B cell (primary cell): ENCODE results near the gene APBB3. TPM values are rescaled to one million over a fixed set of nuclear protein-coding genes. Genes with fewer than 3 reads are reported as not detected.

Source experiments
- ATAC-seq: fragments of 200-7000 bp; cut with Tn5 transposase; one replicate; pipeline ENCODE4 v1.10.0; 2021; ENCODE audit warnings: low read depth, mild to moderate bottlenecking, moderate number of reproducible peaks, moderate library complexity
- CTCF ChIA-PET: fragments of 350-600 bp; sonication (Branson Sonifier 250); formaldehyde crosslinking; loops from one replicate; lab custom pipeline; 2021; ENCODE audit warnings: antibody characterized with exemption, inconsistent platforms; lab: Charles Lee
- POLR2A ChIA-PET: fragments of 350-600 bp; sonication (Branson Sonifier 250); formaldehyde crosslinking; loops from one replicate; lab custom pipeline; 2021; ENCODE audit warnings: antibody characterized with exemption; lab: Charles Lee
- DNase-seq: peaks from one replicate; pipeline ENCODE4 v3.0.0; 2013
- H2AFZ ChIP-seq: 2 replicates; pipeline ENCODE4 v1.6.1; 2012; ENCODE audit warnings: mild to moderate bottlenecking, low read depth, low read length; ENCODE audit not compliant: insufficient read depth, poor library complexity, severe bottlenecking
- H3K27ac ChIP-seq, 2 donors: 1 replicate in 1 of 2; 2 replicates in 1 of 2; pipeline ENCODE4 v1.5.1; 2012 to 2013; ENCODE audit warnings: low read length in 2 of 2, mild to moderate bottlenecking in 2 of 2, moderate library complexity in 1 of 2
- H3K27me3 ChIP-seq, 4 experiments: fragments of 200-600 bp in 1 of 4; sonication (generic) in 1 of 4; replicated peaks in 1 of 4; 1 replicate in 2 of 4; 2 replicates in 2 of 4; pipeline versions ENCODE4 v1.6.1 to v1.7.0; 2013 to 2016; ENCODE audit warnings: low read length in 3 of 4, mild to moderate bottlenecking in 2 of 4, mixed read lengths in 1 of 4, moderate library complexity in 1 of 4; ENCODE audit not compliant: insufficient read depth in 4 of 4, control insufficient read depth in 3 of 4; ENCODE audit errors: control extremely low read depth in 1 of 4
- H3K36me3 ChIP-seq, 2 experiments: replicated peaks in 1 of 2; 1 replicate in 1 of 2; 2 replicates in 1 of 2; pipeline versions ENCODE4 v1.6.1 to v1.7.1; 2013; ENCODE audit warnings: low read length in 1 of 2; ENCODE audit not compliant: insufficient read depth in 2 of 2, control insufficient read depth in 1 of 2; ENCODE audit errors: control extremely low read depth in 1 of 2, extremely low read depth in 1 of 2
- H3K4me1 ChIP-seq, 2 donors: fragments of 200-600 bp in 1 of 2; sonication (generic) in 1 of 2; 1 replicate in 1 of 2; 2 replicates in 1 of 2; pipeline versions ENCODE4 v1.5.1 to v1.6.1; 2013 to 2017; ENCODE audit warnings: low read length in 2 of 2; ENCODE audit not compliant: control insufficient read depth in 2 of 2, insufficient read depth in 2 of 2
- H3K4me2 ChIP-seq: replicated peaks from 2 replicates; pipeline ENCODE3; 2012; ENCODE audit warnings: mild to moderate bottlenecking, low read depth, low read length; ENCODE audit not compliant: poor library complexity, severe bottlenecking
- H3K4me3 ChIP-seq, 5 experiments: fragments of 200-600 bp in 1 of 5; sonication (generic) in 1 of 5; 1 replicate in 3 of 5; 2 replicates in 2 of 5; pipeline versions ENCODE4 v1.5.1 to v1.7.0; 2011 to 2016; ENCODE audit warnings: low read length in 4 of 5, mild to moderate bottlenecking in 4 of 5, low read depth in 2 of 5, control low read depth in 1 of 5, moderate library complexity in 1 of 5; ENCODE audit not compliant: insufficient read depth in 1 of 5; ENCODE audit errors: control extremely low read depth in 1 of 5, extremely low read depth in 1 of 5
- H3K79me2 ChIP-seq: fragments of 200-600 bp; sonication (generic); one replicate; pipeline ENCODE4 v1.6.0; 2016; ENCODE audit warnings: low read length; ENCODE audit not compliant: control insufficient read depth, insufficient read depth
- H3K9ac ChIP-seq: fragments of 200-600 bp; sonication (generic); 2 replicates; pipeline ENCODE4 v1.6.1; 2017; ENCODE audit warnings: mild to moderate bottlenecking, low read length, moderate library complexity
- H3K9me3 ChIP-seq, 3 donors: one replicate each; pipeline versions ENCODE4 v1.6.1 to v1.7.1; 2013; ENCODE audit warnings: low read length in 2 of 3; ENCODE audit not compliant: control insufficient read depth in 2 of 3, insufficient read depth in 1 of 3; ENCODE audit errors: control extremely low read depth in 1 of 3
- H4K20me1 ChIP-seq: 2 replicates; pipeline ENCODE4 v1.6.0; 2012; ENCODE audit warnings: mild to moderate bottlenecking, low read length; ENCODE audit not compliant: insufficient read depth, control insufficient read depth, poor library complexity, severe bottlenecking
- H3K27ac Mint-ChIP-seq: one replicate; pipeline ENCODE4 v1.8.0; 2021; ENCODE audit warnings: mixed read lengths
- H3K27me3 Mint-ChIP-seq: one replicate; pipeline ENCODE4 v1.8.0; 2021; ENCODE audit warnings: mixed read lengths
- H3K4me1 Mint-ChIP-seq: one replicate; pipeline ENCODE4 v1.8.0; 2021; ENCODE audit warnings: mixed read lengths
- H3K4me3 Mint-ChIP-seq: one replicate; pipeline ENCODE4 v1.8.0; 2021; ENCODE audit warnings: mixed read lengths
- H3K9me3 Mint-ChIP-seq: one replicate; pipeline ENCODE4 v1.8.0; 2022; ENCODE audit warnings: mixed read lengths; ENCODE audit not compliant: insufficient read depth
- CTCF ChIP-seq: fragments of 200-600 bp; IDR thresholded peaks from one replicate; pipeline ENCODE4 v1.8.0; 2022; ENCODE audit warnings: antibody characterized with exemption, mild to moderate bottlenecking
- EZH2 ChIP-seq: IDR thresholded peaks from 2 replicates; pipeline ENCODE4 v1.6.1; 2012; ENCODE audit warnings: borderline replicate concordance, low read depth, mild to moderate bottlenecking, moderate library complexity, low read length; ENCODE audit not compliant: insufficient read depth, poor library complexity, severe bottlenecking
- WGBS: methylation state at CpG from one replicate; pipeline ENCODE4 v1.1.5; 2013; ENCODE audit warnings: missing lambda C conversion rate; ENCODE audit not compliant: insufficient coverage; 5-methylcytosine and 5-hydroxymethylcytosine counted together
- intact Hi-C: fragments of 100-400 bp; cut with micrococcal nuclease; formaldehyde crosslinking; loops from one replicate; pipeline ENCODE4 v1.10.0; 2022
- polyA plus RNA-seq: library from polyadenylated mRNA; depleted of rRNA; stranded (reverse); fragments of >200 nt; gene quantifications from 2 replicates; pipeline ENCODE4 v1.2.3, GENCODE V29; 2012
- total RNA-seq, 2 donors: library from RNA; stranded (reverse); fragments of 120-200 nt in 1 of 2; gene quantifications; 1 replicate in 1 of 2; 2 replicates in 1 of 2; pipeline versions ENCODE4 v1.2.3 to v1.2.4, GENCODE V29; 2013 to 2022

APBB3 gene
- total and polyA plus RNA-seq, 2 donors (not counting 1 experiment from before 2014, with no cell fraction given), result 73.9 to 126 TPM

GRCh38 chr5:140557965-140558364 is 6.4 kb downstream of the APBB3 start:
- peaks cover 0 to 9% of the 10 kb centered on the region in 2 experiments for H3K36me3 ChIP-seq
- 100% methylated on average over 1 of the region's 3 CpGs for WGBS
- ATAC-seq, result no peak
- POLR2A ChIA-PET, result interaction anchor here (0.6 to 2.5 kb wide), 3 partner anchors 10 to 81 kb away, joined by 3 to 35 read pairs (median 5); partner anchors contain the start of genes EIF4EBP3 and TMCO6
- H3K4me1 ChIP-seq, result peaks cover 18 to 28% of the 10 kb centered on the region in 2 donors
- H3K27ac ChIP-seq, result peak overlapping the region; percentile 85 to 90
- no peak for DNase-seq
- H3K79me2 ChIP-seq, result peaks cover 33% of the 10 kb centered on the region
- Mint-ChIP-seq H3K27me3 (no peaks in the 10 kb centered on the region), H3K4me3 (peak overlapping the region; percentile 94), H3K27ac (peak overlapping the region; percentile 93), H3K4me1 (peaks cover 49% of the 10 kb centered on the region), H3K9me3 (no peaks in the 10 kb centered on the region)
- H2AFZ ChIP-seq, result peak overlapping the region; percentile 69
- H4K20me1 ChIP-seq, result peaks cover 4% of the 10 kb centered on the region
- H3K9me3 ChIP-seq, result no peaks in the 10 kb centered on the region
- peak overlapping the region in 2 of 5 experiments; percentile 62 to 78 for H3K4me3 ChIP-seq
- CTCF ChIA-PET, result no interaction called here
- TF ChIP-seq CTCF (no peak), EZH2 (no peak)
- H3K27me3 ChIP-seq, result no peaks in the 10 kb centered on the region
- no peak overlapping the region for H3K9ac ChIP-seq
- peak overlapping the region; percentile 78 for H3K4me2 ChIP-seq
- intact Hi-C loops, result loop anchor here (1.0 to 2.0 kb wide), 4 partner anchors 11 to 157 kb away; partner anchors contain the start of genes ANKHD1, EIF4EBP3, TMCO6 and WDR55

- peak within 1 kb of the TSS; percentile 69 for H2AFZ ChIP-seq
- H3K4me2 ChIP-seq, result peak within 1 kb of the TSS; percentile 78
- peaks cover 4% of the 10 kb centered on the region for H4K20me1 ChIP-seq
- under 1% methylated on average over 45 of the region's 46 CpGs for WGBS
- H3K9me3 ChIP-seq, result no peaks in the 10 kb centered on the region
- no peaks in the 10 kb centered on the region for H3K27me3 Mint-ChIP-seq
- peak within 1 kb of the TSS; percentile 85 to 90 for H3K27ac ChIP-seq
- no peaks in the 10 kb centered on the region for H3K9me3 Mint-ChIP-seq
- intact Hi-C loops, result loop anchor here (1.0 to 2.0 kb wide), 4 partner anchors 10 to 156 kb away; partner anchors contain the start of genes ANKHD1, EIF4EBP3, TMCO6 and WDR55
- peak within 1 kb of the TSS; percentile 90 for H3K9ac ChIP-seq
- H3K4me3 Mint-ChIP-seq, result peak within 1 kb of the TSS; percentile 94
- peak within 1 kb of the TSS; percentile 93 for H3K27ac Mint-ChIP-seq
- H3K4me1 Mint-ChIP-seq, result peaks cover 47% of the 10 kb centered on the region
- TF ChIP-seq EZH2 (no peak), CTCF (no peak)
- DNase-seq, result peak; percentile 88
- ChIA-PET POLR2A (interaction anchor here (1.1 to 2.5 kb wide), 2 partner anchors 9 to 143 kb away, joined by 4 to 35 read pairs; partner anchors contain the start of genes EIF4EBP3 and ZMAT2), CTCF (interaction anchor here (0.6 to 1.1 kb wide), 2 partner anchors 9 to 19 kb away, joined by 3 to 5 read pairs; no protein-coding TSS in a partner anchor)
- peak; percentile 97 for ATAC-seq
- H3K4me1 ChIP-seq, result peaks cover 18 to 28% of the 10 kb centered on the region in 2 donors
- peaks cover 0 to 9% of the 10 kb centered on the region in 2 experiments for H3K36me3 ChIP-seq
- peak within 1 kb of the TSS; percentile 62 to 90 (median 78) for H3K4me3 ChIP-seq
- H3K79me2 ChIP-seq, result peaks cover 31% of the 10 kb centered on the region
- no peaks in the 10 kb centered on the region for H3K27me3 ChIP-seq
Measured at GRCh38 chr5:140557136-140557805, 7.1 kb downstream of the APBB3 start, which contains the start of gene SRA1. SRA1 (minus strand) TSS chr5:140557473; CDS start chr5:140557452, 21 bp downstream.
